Smooth muscle cell (in vitro differentiated cells): ENCODE results near the gene ZNF618. TPM values are rescaled to one million over a fixed set of nuclear protein-coding genes. Genes with fewer than 3 reads are reported as not detected.
"Not testable (repeated sequence)": the region's sequence is repeated elsewhere in the genome, so short reads cannot be mapped to it uniquely, and the experiment has no call there.

Experiments used
- DNase-seq: peaks from one replicate; lab custom pipeline; 2025; ENCODE audit not compliant: unreplicated experiment; lab: John Stamatoyannopoulos, UW
- H2AFZ ChIP-seq: fragments of 200-600 bp; sonication (generic); 2 replicates; pipeline ENCODE4 v1.6.0; 2016; ENCODE audit warnings: antibody characterized with exemption, low read depth, mild to moderate bottlenecking
- H3F3A ChIP-seq: fragments of 200-600 bp; sonication (generic); 2 replicates; pipeline ENCODE4 v1.6.0; 2017; ENCODE audit warnings: antibody characterized with exemption, low read depth
- H3K27ac ChIP-seq: fragments of 200-600 bp; sonication (generic); 2 replicates; pipeline ENCODE4 v1.5.1; 2016; ENCODE audit warnings: low read depth, mild to moderate bottlenecking
- H3K27me3 ChIP-seq: fragments of 200-600 bp; sonication (generic); 2 replicates; pipeline ENCODE4 v1.6.1; 2016; ENCODE audit warnings: low read depth, mild to moderate bottlenecking
- H3K36me3 ChIP-seq: fragments of 200-600 bp; sonication (generic); 2 replicates; pipeline ENCODE4 v1.5.1; 2016; ENCODE audit warnings: low read depth
- H3K4me1 ChIP-seq: fragments of 200-600 bp; sonication (generic); 2 replicates; pipeline ENCODE4 v1.5.1; 2016; ENCODE audit warnings: low read depth
- H3K4me2 ChIP-seq: fragments of 200-600 bp; sonication (generic); 2 replicates; pipeline ENCODE4 v1.6.0; 2016; ENCODE audit warnings: mild to moderate bottlenecking
- H3K4me3 ChIP-seq: fragments of 200-600 bp; sonication (generic); 2 replicates; pipeline ENCODE4 v1.5.1; 2016; ENCODE audit warnings: mild to moderate bottlenecking
- H3K79me2 ChIP-seq: fragments of 200-600 bp; sonication (generic); 2 replicates; pipeline ENCODE4 v1.6.0; 2016; ENCODE audit warnings: low read depth, mild to moderate bottlenecking
- H3K9ac ChIP-seq: fragments of 200-600 bp; sonication (generic); 2 replicates; pipeline ENCODE4 v1.6.0; 2016; ENCODE audit warnings: low read depth
- H3K9me3 ChIP-seq: fragments of 200-600 bp; sonication (generic); replicated peaks from 2 replicates; pipeline ENCODE4 v1.5.1; 2016; ENCODE audit warnings: low read depth
- H4K20me1 ChIP-seq: fragments of 200-600 bp; sonication (generic); 2 replicates; pipeline ENCODE4 v1.6.0; 2016; ENCODE audit warnings: low read depth
- CTCF ChIP-seq: fragments of 200-600 bp; sonication (generic); IDR thresholded peaks from 2 replicates; pipeline ENCODE4 v1.5.1; 2017; ENCODE audit warnings: borderline replicate concordance, mild to moderate bottlenecking, antibody characterized with exemption; ENCODE audit not compliant: insufficient read depth, poor library complexity, severe bottlenecking
- WGBS: methylation state at CpG from one replicate; pipeline ENCODE4 v1.1.7; 2016; ENCODE audit warnings: low lambda C conversion rate; 5-methylcytosine and 5-hydroxymethylcytosine counted together
- polyA plus RNA-seq: library from polyadenylated mRNA; unstranded; fragments of >200 nt; fragmentation: Nextera tagmentation; extraction: Ambion mirVana; gene quantifications from 2 replicates; pipeline ENCODE4 v1.2.1, GENCODE V29; 2016
- total RNA-seq: library from RNA; depleted of rRNA; stranded (reverse); fragments of >200 nt; gene quantifications from 2 replicates; pipeline ENCODE4 v1.2.3, GENCODE V29; 2014

ZNF618 gene
- total and polyA plus RNA-seq, 2 experiments from 2014 or later: 9.9 to 19.5 TPM

- no peak for DNase-seq
- no peaks in the 10 kb centered on the region for H3K79me2 ChIP-seq
- no peak overlapping the region for H3K4me2 ChIP-seq
- H3K36me3 ChIP-seq: peaks cover 8% of the 10 kb centered on the region
- H3K27ac ChIP-seq: no peak overlapping the region
- H3K9me3 ChIP-seq: no peaks in the 10 kb centered on the region
- 98% methylated on average over 5 of the region's 5 CpGs for WGBS
- no peak overlapping the region for H3K9ac ChIP-seq
- H3F3A ChIP-seq: no peaks in the 10 kb centered on the region
- H4K20me1 ChIP-seq: no peaks in the 10 kb centered on the region
- no peak overlapping the region for H2AFZ ChIP-seq
- H3K4me3 ChIP-seq: no peak overlapping the region
- no peaks in the 10 kb centered on the region for H3K27me3 ChIP-seq
- peaks cover 3% of the 10 kb centered on the region for H3K4me1 ChIP-seq
- no peak for TF ChIP-seq CTCF
Measured at GRCh38 chr9:114037249-114037648, 161.1 kb downstream of the ZNF618 start.

DNA sequence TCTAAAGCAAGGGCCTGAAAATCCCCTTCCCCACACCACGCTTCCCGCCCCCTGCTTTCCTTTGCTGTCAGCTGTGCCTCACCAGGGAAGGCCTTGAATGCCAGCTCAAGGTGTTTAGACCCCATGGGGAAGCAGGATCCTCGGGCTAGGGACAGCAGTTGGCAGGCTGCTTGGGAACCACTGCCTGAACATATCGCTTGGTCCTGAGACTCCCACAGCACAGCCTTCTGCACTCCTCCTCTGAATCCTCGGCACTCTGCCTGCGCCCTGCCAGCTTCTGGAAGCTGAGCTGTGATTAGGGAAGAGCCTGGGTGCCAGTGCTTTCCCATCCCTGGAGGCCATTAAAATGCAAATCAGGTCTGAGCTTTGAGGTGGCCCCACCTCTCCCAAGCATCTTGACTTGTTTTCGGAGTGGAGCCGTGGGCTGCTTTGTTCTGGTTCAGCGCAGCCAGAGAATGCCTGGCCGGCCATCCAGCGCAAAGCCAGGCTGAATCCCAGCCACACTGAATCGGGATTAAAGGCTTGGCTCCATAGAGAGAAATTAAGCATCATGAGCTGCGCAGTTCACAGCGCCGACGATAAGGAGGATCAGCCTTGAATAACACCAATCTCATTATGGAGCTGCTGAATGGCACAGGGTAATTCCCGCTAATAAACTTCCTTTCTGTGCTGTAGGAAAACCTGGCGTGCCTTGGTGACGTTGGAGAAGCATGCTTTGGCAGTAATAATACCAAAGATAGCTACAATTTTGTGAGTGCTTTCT is 162.0 kb downstream of the ZNF618 start:
- H3K4me1 ChIP-seq: no peaks in the 10 kb centered on the region
- TF ChIP-seq CTCF: no peak
- no peaks in the 10 kb centered on the region for H3K27me3 ChIP-seq
- H3K4me3 ChIP-seq: no peak overlapping the region
- WGBS: 76% methylated on average over 19 of the region's 19 CpGs
- no peak overlapping the region for H2AFZ ChIP-seq
- no peaks in the 10 kb centered on the region for H3K79me2 ChIP-seq
- peaks cover 8% of the 10 kb centered on the region for H3K36me3 ChIP-seq
- no peaks in the 10 kb centered on the region for H3K9me3 ChIP-seq
- peaks cover 5% of the 10 kb centered on the region for H4K20me1 ChIP-seq
- H3K27ac ChIP-seq: no peak overlapping the region
- no peak overlapping the region for H3K9ac ChIP-seq
- no peak for DNase-seq
- no peaks in the 10 kb centered on the region for H3F3A ChIP-seq
- H3K4me2 ChIP-seq: no peak overlapping the region

DNA sequence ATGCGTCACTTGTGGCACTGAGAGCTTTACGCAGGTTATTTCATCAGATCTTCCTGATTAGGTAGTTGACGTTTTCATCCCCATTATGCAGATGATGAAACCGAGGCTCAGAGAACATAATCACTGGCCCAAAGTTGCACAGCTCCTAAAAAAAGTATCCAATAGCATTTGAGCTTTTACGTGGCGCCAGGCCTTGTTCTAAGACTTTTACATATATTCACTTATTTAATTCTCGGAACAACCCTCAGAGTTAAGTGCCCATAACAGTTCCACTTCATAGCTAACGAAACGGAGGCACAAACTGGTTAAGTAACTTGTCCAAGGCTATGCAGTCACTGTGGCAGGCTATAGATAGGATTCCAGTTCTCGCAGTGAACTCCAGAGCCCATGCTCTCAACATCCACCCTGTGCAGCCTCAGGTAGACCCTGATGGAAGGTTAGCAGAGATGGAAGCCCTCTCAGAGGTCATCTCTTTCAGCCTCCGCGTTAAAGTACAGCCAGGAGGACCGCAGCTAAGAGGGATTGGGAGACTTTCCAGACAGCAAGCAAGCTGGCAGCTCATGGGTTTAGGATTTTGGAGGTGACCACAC is 162.7 kb downstream of the ZNF618 start:
- Histone ChIP-seq H3K4me3 (no peak overlapping the region), H3F3A (no peaks in the 10 kb centered on the region), H3K36me3 (peaks cover 8% of the 10 kb centered on the region), H4K20me1 (peaks cover 12% of the 10 kb centered on the region), H3K27me3 (no peaks in the 10 kb centered on the region), H3K4me1 (no peaks in the 10 kb centered on the region), H3K9me3 (no peaks in the 10 kb centered on the region), H2AFZ (no peak overlapping the region), H3K9ac (no peak overlapping the region), H3K27ac (no peak overlapping the region), H3K79me2 (no peaks in the 10 kb centered on the region), H3K4me2 (no peak overlapping the region)
- WGBS: 94% methylated on average over 13 of the region's 13 CpGs
- DNase-seq: no peak
- no peak for TF ChIP-seq CTCF

DNA sequence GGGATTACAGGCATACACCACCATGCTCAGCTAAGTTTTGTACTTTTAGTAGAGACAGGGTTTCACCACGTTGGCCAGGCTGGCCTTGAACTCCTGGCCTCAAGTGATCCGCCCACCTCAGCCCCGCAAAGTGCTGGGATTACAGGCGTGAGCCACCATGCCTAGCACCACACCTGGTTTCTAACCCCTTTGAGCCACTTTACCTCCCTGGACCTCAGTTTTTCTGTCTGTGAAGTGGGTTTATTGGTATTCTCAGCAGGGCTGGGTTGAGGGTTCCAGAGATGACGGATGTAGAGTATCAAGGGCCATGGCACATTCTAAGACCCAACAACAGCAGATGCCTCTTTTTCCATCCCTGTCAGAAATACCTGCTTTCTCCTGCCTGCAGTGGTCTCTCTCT is 163.4 kb downstream of the ZNF618 start:
- Histone ChIP-seq H3K9ac (no peak overlapping the region), H3K79me2 (no peaks in the 10 kb centered on the region), H3K27ac (no peak overlapping the region), H3K27me3 (no peaks in the 10 kb centered on the region), H3K9me3 (no peaks in the 10 kb centered on the region), H3K4me1 (no peaks in the 10 kb centered on the region), H3K36me3 (peaks cover 8% of the 10 kb centered on the region), H3F3A (no peaks in the 10 kb centered on the region), H4K20me1 (peaks cover 18% of the 10 kb centered on the region), H3K4me2 (no peak overlapping the region), H2AFZ (no peak overlapping the region), H3K4me3 (no peak overlapping the region)
- no peak for TF ChIP-seq CTCF
- 97% methylated on average over 5 of the region's 5 CpGs for WGBS
- no peak for DNase-seq

DNA sequence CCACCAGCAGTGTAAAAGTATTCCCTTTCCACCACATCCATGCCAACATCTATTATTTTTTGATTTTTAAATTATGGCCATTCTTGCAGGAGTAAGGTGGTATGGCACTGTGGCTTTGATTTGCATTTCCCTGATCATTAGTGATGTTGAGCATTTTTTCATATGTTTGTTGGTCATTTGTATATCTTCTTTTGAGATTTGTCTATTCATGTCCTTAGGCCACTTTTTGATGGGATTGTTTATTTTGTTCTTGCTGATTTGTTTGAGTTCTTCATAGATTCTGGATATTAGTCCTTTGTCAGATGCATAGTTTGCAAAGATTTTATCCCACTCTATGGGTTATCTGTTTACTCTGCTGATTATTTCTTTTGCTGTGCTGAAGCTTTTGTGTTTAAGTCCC is 167.6 kb downstream of the ZNF618 start:
- not testable (repeated sequence) for H3K9ac ChIP-seq, H3F3A ChIP-seq, H3K27ac ChIP-seq, H3K4me3 ChIP-seq, H3K79me2 ChIP-seq, H2AFZ ChIP-seq, H3K4me1 ChIP-seq, H3K27me3 ChIP-seq, DNase-seq, H3K9me3 ChIP-seq, H3K4me2 ChIP-seq, H3K36me3 ChIP-seq
- peaks cover 42% of the 10 kb centered on the region for H4K20me1 ChIP-seq
